ENCODE data around the gene RNF224. TPM values are rescaled to one million over a fixed set of nuclear protein-coding genes. Genes with fewer than 3 reads are reported as not detected.

Gene RNF224
- total RNA-seq, 4 donors from 2014 or later: 1.2 to 5.2 (median 3.0) TPM

- H3K9me3 ChIP-seq: no peaks in the 10 kb centered on the region
- no peak for DNase-seq
- H3K36me3 ChIP-seq: peaks cover 46 to 79% (median 47%) of the 10 kb centered on the region in 3 donors
- H3K4me1 ChIP-seq: peaks cover 40 to 56% (median 41%) of the 10 kb centered on the region in 3 donors
- no peak overlapping the region for H3K27ac ChIP-seq
- 50 to 97% methylated on average over 2 to 10 of the region's 19 CpGs for WGBS, 2 donors
- TF ChIP-seq POLR2A (IDR thresholded peaks at IDR 0.05) (no peak), CTCF (IDR thresholded peaks at IDR 0.05) (no peak)
- H3K4me3 ChIP-seq: no peak overlapping the region
- H3K27me3 ChIP-seq: no peaks in the 10 kb centered on the region
- intact Hi-C loops (cut with DNase I): loop anchor here (10.0 kb wide), 1 partner anchor 49 kb away; the partner anchor contains the start of gene SLC34A3
Observed at GRCh38 chr9:137185921-137186320, 41.4 kb upstream of the RNF224 start.

GRCh38 chr9:137186385-137186784 is 40.9 kb upstream of the RNF224 start:
- TF ChIP-seq POLR2A (IDR thresholded peaks at IDR 0.05) (no peak), CTCF (IDR thresholded peaks at IDR 0.05) (no peak)
- Histone ChIP-seq H3K27ac (no peak overlapping the region), H3K27me3 (no peaks in the 10 kb centered on the region), H3K4me3 (no peak overlapping the region), H3K9me3 (no peaks in the 10 kb centered on the region), H3K36me3 (peaks cover 46 to 79% (median 48%) of the 10 kb centered on the region in 3 donors), H3K4me1 (peaks cover 41 to 61% (median 43%) of the 10 kb centered on the region in 3 donors)
- intact Hi-C loops (cut with DNase I): loop anchor here (10.0 kb wide), 1 partner anchor 48 kb away; the partner anchor contains the start of gene SLC34A3
- no peak for DNase-seq
- WGBS, 2 donors: 60 to 81% methylated on average over 3 of the region's 6 CpGs

- H3K36me3 ChIP-seq: peaks cover 38 to 79% (median 45%) of the 10 kb centered on the region in 3 donors
- peak overlapping the region in 2 of 4 donors; percentile 85 to 98 for H3K27ac ChIP-seq
Observed at GRCh38 chr9:137187386-137187785, 39.9 kb upstream of the RNF224 start.

GRCh38 chr9:137188086-137188489 is 39.2 kb upstream of the RNF224 start:
- H3K4me3 ChIP-seq: peak overlapping the region; percentile 78 to 100 (median 88)
- WGBS, 2 donors: 0 to 1% methylated on average over 12 to 13 of the region's 31 CpGs
- intact Hi-C loops (cut with DNase I): loop anchor here (10.0 kb wide), 1 partner anchor 47 kb away; the partner anchor contains the start of gene SLC34A3
- DNase-seq: no peak
- peaks cover 41 to 69% (median 43%) of the 10 kb centered on the region in 3 donors for H3K4me1 ChIP-seq
- peaks cover 31 to 79% (median 38%) of the 10 kb centered on the region in 3 donors for H3K36me3 ChIP-seq
- H3K27ac ChIP-seq: peak overlapping the region; percentile 85 to 99 (median 98)
- no peak for TF ChIP-seq POLR2A (IDR thresholded peaks at IDR 0.05)
- TF ChIP-seq CTCF (IDR thresholded peaks at IDR 0.05): no peak
- no peaks in the 10 kb centered on the region for H3K27me3 ChIP-seq
- H3K9me3 ChIP-seq: no peaks in the 10 kb centered on the region

More at GRCh38 chr9:137187386-137187785, 39.9 kb upstream of the RNF224 start:
- 78 to 83% methylated on average over 11 to 12 of the region's 15 CpGs for WGBS, 2 donors
- Histone ChIP-seq H3K4me3 (peak overlapping the region; percentile 78 to 100 (median 88)), H3K4me1 (peaks cover 41 to 69% (median 43%) of the 10 kb centered on the region in 3 donors), H3K27me3 (no peaks in the 10 kb centered on the region), H3K9me3 (no peaks in the 10 kb centered on the region)
- intact Hi-C loops (cut with DNase I): loop anchor here (10.0 kb wide), 1 partner anchor 47 kb away; the partner anchor contains the start of gene SLC34A3
- DNase-seq: no peak
- TF ChIP-seq POLR2A (IDR thresholded peaks at IDR 0.05): no peak
- TF ChIP-seq CTCF (IDR thresholded peaks at IDR 0.05): no peak

- TF ChIP-seq CTCF (IDR thresholded peaks at IDR 0.05): peak in 4 of 6 experiments; percentile 16 to 73 (median 36)
- TF ChIP-seq POLR2A (IDR thresholded peaks at IDR 0.05): peak in 3 of 4 donors; percentile 89 to 93 (median 92)
- H3K9me3 ChIP-seq: no peaks in the 10 kb centered on the region
- peak within 1 kb of the TSS; percentile 78 to 100 (median 88) for H3K4me3 ChIP-seq
- peak within 1 kb of the TSS; percentile 85 to 99 (median 98) for H3K27ac ChIP-seq
- DNase-seq: peak; percentile 62
- H3K4me1 ChIP-seq: peaks cover 41 to 74% (median 43%) of the 10 kb centered on the region in 3 donors
- H3K36me3 ChIP-seq: peaks cover 25 to 79% (median 32%) of the 10 kb centered on the region in 3 donors
- WGBS, 2 donors: 0% methylated on average over 25 of the region's 98 CpGs; no CpG with 5 or more reads in 1 of the 2 donors
- no peaks in the 10 kb centered on the region for H3K27me3 ChIP-seq
- intact Hi-C loops (cut with DNase I): loop anchor here (10.0 kb wide), 1 partner anchor 46 kb away; the partner anchor contains the start of gene SLC34A3
Observed at GRCh38 chr9:137188490-137189296, 38.6 kb upstream of the RNF224 start, which contains the start of the genes ANAPC2 and SSNA1. Gene ANAPC2, minus strand, starts transcription at chr9:137188560. Its CDS starts 28 bp downstream, at chr9:137188532. Gene SSNA1, plus strand, starts transcription at chr9:137188676. Its CDS starts 51 bp downstream, at chr9:137188727.
